GM19193 (cell line): ENCODE data around the gene ZNF432.

Experiments
- POLR2A ChIP-seq: IDR thresholded peaks from 4 replicates; pipeline ENCODE4 v1.6.1; 2011; ENCODE audit not compliant: insufficient read depth, insufficient read length; ENCODE audit errors: extremely low read depth

The ZNF432 gene

GRCh38 chr19:52020506-52020905 is 28.1 kb downstream of the ZNF432 start:
- no peak for TF ChIP-seq POLR2A

GRCh38 chr19:52010674-52011073 is 38.0 kb downstream of the ZNF432 start:
- no peak for TF ChIP-seq POLR2A

GRCh38 chr19:52007806-52008557 is 40.7 kb downstream of the ZNF432 start, which contains the start of gene ZNF615:
ZNF615 (minus strand) TSS chr19:52008211; CDS start chr19:52003711, 4,500 bp downstream.
- TF ChIP-seq POLR2A = peak; percentile 60

GRCh38 chr19:52007451-52007805 is 41.2 kb downstream of the ZNF432 start:
- no peak for TF ChIP-seq POLR2A

GRCh38 chr19:51994048-51994644 is 54.5 kb downstream of the ZNF432 start:
- no peak for TF ChIP-seq POLR2A

GRCh38 chr19:51993422-51993821 is 55.2 kb downstream of the ZNF432 start:
- TF ChIP-seq POLR2A = no peak

- no peak for TF ChIP-seq POLR2A
Observed at GRCh38 chr19:51986309-51987291, 62.0 kb downstream of the ZNF432 start, which contains the start of gene ZNF350. ZNF350 (minus strand) TSS chr19:51986840; CDS start chr19:51974360, 12,480 bp downstream.

- no peak for TF ChIP-seq POLR2A
Observed at GRCh38 chr19:51983361-51983760, 65.3 kb downstream of the ZNF432 start.
